K562 (cell line): Measurements from ENCODE around the gene ZMAT2. TPM values are rescaled to one million over a fixed set of nuclear protein-coding genes. Genes with fewer than 3 reads are reported as not detected.

Source experiments
- CTBP1 ChIP-seq: fragments of 450-650 bp; IDR thresholded peaks from 2 replicates; pipeline ENCODE4 v1.6.1; 2016; ENCODE audit warnings: borderline replicate concordance
- DACH1 ChIP-seq: fragments of 450-650 bp; IDR thresholded peaks from 2 replicates; pipeline ENCODE4 v1.6.1; 2018; ENCODE audit not compliant: partially characterized antibody
- ELK1 ChIP-seq: sonication (generic); formaldehyde crosslinking; IDR thresholded peaks from 2 replicates; pipeline ENCODE4 v1.8.1; 2022; ENCODE audit warnings: missing genetic modification reagents
- FOXP4 ChIP-seq: sonication (generic); formaldehyde crosslinking; IDR thresholded peaks from 2 replicates; pipeline ENCODE4 v1.8.0; 2022; ENCODE audit warnings: mild to moderate bottlenecking, missing genetic modification reagents, borderline replicate concordance
- HNRNPK ChIP-seq: fragments of 200-400 bp; formaldehyde crosslinking; IDR thresholded peaks from one replicate; pipeline ENCODE4 v1.6.1; 2018; ENCODE audit warnings: mild to moderate bottlenecking, low read depth, low read length; ENCODE audit not compliant: poor library complexity, severe bottlenecking
- NFRKB ChIP-seq: fragments of 450-650 bp; IDR thresholded peaks from 2 replicates; pipeline ENCODE4 v1.6.1; 2016; ENCODE audit warnings: low read depth
- ZBTB9 ChIP-seq: fragments of 450-650 bp; formaldehyde crosslinking; IDR thresholded peaks from 2 replicates; pipeline ENCODE4 v1.4.0; 2020; ENCODE audit warnings: mild to moderate bottlenecking, moderate library complexity
- ZNF174 ChIP-seq: fragments of 250-450 bp; sonication (Bioruptor Pico); IDR thresholded peaks from 2 replicates; pipeline ENCODE4 v1.4.0; 2020; ENCODE audit warnings: mild to moderate bottlenecking
- ZNF280A ChIP-seq: fragments of 450-650 bp; IDR thresholded peaks from 2 replicates; pipeline ENCODE4 v1.6.1; 2018; ENCODE audit warnings: mild to moderate bottlenecking, low read depth; ENCODE audit not compliant: partially characterized antibody
- ZNF408 ChIP-seq: fragments of 250-450 bp; sonication (Bioruptor Pico); IDR thresholded peaks from 2 replicates; pipeline ENCODE4 v1.4.0; 2020; ENCODE audit warnings: low read depth, mild to moderate bottlenecking, moderate library complexity
- polyA plus RNA-seq, 8 experiments: library from polyadenylated mRNA; depleted of rRNA in 4 of 8; stranded (reverse) in 5 of 8; unstranded in 3 of 8; fragments of >200 nt; fragmentation: Nextera tagmentation in 2 of 8; fragmentation: Illumina TruSeq in 1 of 8; extraction: Ambion mirVana in 2 of 8; extraction: Trizol in 1 of 8; gene quantifications; 2 replicates each; pipeline versions ENCODE4 v1.2.1 to v1.2.3, GENCODE V29; 2011 to 2014; ENCODE audit warnings: inconsistent platforms in 1 of 8, missing spikeins in 1 of 8
- total RNA-seq, 7 experiments: library from RNA; depleted of rRNA in 6 of 7; stranded (reverse); fragments of >200 nt in 6 of 7; fragmentation: Illumina TruSeq in 2 of 7; extraction: Trizol in 2 of 7; gene quantifications; 2 replicates each; pipeline versions ENCODE4 v1.2.1 to v1.2.3, GENCODE V29; 2011 to 2021; ENCODE audit warnings: low replicate concordance in 1 of 7
- TF ChIP-seq, protein P1 (sequence below): fragments of 450-650 bp; formaldehyde crosslinking; IDR thresholded peaks from 2 replicates; pipeline ENCODE4 v1.4.0; 2020; ENCODE audit warnings: mild to moderate bottlenecking, moderate library complexity
- TF ChIP-seq, protein P2 (sequence below): IDR thresholded peaks from 2 replicates; pipeline ENCODE4 v1.6.1; 2012; ENCODE audit warnings: low read depth, low read length, improper control_type of control experiment, borderline replicate concordance
- TF ChIP-seq, protein P3 (sequence below): fragments of 250-450 bp; sonication (Bioruptor Pico); IDR thresholded peaks from 2 replicates; pipeline ENCODE4 v1.4.0; 2020

ZMAT2 gene
- total and polyA plus RNA-seq, 9 of the 15 experiments (the other 6 are each of a cell fraction or from before 2014, with no cell fraction given): 44.2 to 101 (median 69.2) TPM

GRCh38 chr5:140700177-140701144 is at the start of gene ZMAT2 (continued):
- TF ChIP-seq HNRNPK: no peak
- peak; percentile 69 for TF ChIP-seq NFRKB
- TF ChIP-seq, protein P1, sequence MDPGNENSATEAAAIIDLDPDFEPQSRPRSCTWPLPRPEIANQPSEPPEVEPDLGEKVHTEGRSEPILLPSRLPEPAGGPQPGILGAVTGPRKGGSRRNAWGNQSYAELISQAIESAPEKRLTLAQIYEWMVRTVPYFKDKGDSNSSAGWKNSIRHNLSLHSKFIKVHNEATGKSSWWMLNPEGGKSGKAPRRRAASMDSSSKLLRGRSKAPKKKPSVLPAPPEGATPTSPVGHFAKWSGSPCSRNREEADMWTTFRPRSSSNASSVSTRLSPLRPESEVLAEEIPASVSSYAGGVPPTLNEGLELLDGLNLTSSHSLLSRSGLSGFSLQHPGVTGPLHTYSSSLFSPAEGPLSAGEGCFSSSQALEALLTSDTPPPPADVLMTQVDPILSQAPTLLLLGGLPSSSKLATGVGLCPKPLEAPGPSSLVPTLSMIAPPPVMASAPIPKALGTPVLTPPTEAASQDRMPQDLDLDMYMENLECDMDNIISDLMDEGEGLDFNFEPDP: no peak
- TF ChIP-seq DACH1: no peak
- TF ChIP-seq, protein P2, sequence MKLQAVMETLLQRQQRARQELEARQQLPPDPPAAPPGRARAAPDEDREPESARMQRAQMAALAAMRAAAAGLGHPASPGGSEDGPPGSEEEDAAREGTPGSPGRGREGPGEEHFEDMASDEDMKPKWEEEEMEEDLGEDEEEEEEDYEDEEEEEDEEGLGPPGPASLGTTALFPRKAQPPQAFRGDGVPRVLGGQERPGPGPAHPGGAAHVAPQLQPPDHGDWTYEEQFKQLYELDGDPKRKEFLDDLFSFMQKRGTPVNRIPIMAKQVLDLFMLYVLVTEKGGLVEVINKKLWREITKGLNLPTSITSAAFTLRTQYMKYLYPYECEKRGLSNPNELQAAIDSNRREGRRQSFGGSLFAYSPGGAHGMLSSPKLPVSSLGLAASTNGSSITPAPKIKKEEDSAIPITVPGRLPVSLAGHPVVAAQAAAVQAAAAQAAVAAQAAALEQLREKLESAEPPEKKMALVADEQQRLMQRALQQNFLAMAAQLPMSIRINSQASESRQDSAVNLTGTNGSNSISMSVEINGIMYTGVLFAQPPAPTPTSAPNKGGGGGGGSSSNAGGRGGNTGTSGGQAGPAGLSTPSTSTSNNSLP: no peak
- TF ChIP-seq ZNF174: no peak
- no peak for TF ChIP-seq FOXP4 (CRISPR knock-in tag)
- TF ChIP-seq ZNF408 (CRISPR knock-in tag): no peak
- TF ChIP-seq ZNF280A: no peak
- no peak for TF ChIP-seq ELK1 (CRISPR knock-in tag)
- no peak; the same call in 1 of the 2 replicates for TF ChIP-seq CTBP1
- TF ChIP-seq, protein P3, sequence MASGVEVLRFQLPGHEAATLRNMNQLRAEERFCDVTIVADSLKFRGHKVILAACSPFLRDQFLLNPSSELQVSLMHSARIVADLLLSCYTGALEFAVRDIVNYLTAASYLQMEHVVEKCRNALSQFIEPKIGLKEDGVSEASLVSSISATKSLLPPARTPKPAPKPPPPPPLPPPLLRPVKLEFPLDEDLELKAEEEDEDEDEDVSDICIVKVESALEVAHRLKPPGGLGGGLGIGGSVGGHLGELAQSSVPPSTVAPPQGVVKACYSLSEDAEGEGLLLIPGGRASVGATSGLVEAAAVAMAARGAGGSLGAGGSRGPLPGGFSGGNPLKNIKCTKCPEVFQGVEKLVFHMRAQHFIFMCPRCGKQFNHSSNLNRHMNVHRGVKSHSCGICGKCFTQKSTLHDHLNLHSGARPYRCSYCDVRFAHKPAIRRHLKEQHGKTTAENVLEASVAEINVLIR: no peak
- no peak for TF ChIP-seq ZBTB9 (CRISPR knock-in tag)
